Measurements from ENCODE around the gene MRPL36.

GRCh38 chr5:1827886-1828397, 28.3 kb upstream of the MRPL36 start:
- TF ChIP-seq CTCF (conservative IDR thresholded peaks at IDR 0.05) (no peak), ZFX (IDR thresholded peaks at IDR 0.05) (no peak)

Measured in C4-2B (cell line).